Cardiac fibroblast (primary cell): ENCODE measurements around the gene ALKBH8.
A peak's percentile ranks its signal among the peaks of the same experiment; 100 is the strongest.
"Not testable (repeated sequence)": the region's sequence is repeated elsewhere in the genome, so short reads cannot be mapped to it uniquely, and the experiment has no call there.

Experiments used
- DNase-seq, 2 donors: peaks; one replicate each; pipeline versions ENCODE4 v3.0.0 to v3.0.0-alpha.2; 2010; ENCODE audit warnings: low read depth in 2 of 2
- H3K4me3 ChIP-seq, 2 donors: replicated peaks in 1 of 2; 1 replicate in 1 of 2; 2 replicates in 1 of 2; pipeline ENCODE4 v1.5.1; 2011; ENCODE audit warnings: low read depth in 2 of 2, low read length in 2 of 2, mild to moderate bottlenecking in 2 of 2, moderate library complexity in 1 of 2
- CTCF ChIP-seq: IDR thresholded peaks from one replicate; pipeline ENCODE4 v1.5.1; 2011; ENCODE audit warnings: low read depth, mild to moderate bottlenecking, low read length, inconsistent platforms

Gene ALKBH8

GRCh38 chr11:107590460-107591377, 25.2 kb upstream of the ALKBH8 start, which contains the start of gene ELMOD1:
Gene ELMOD1 (plus strand): TSS chr11:107591147. CDS start chr11:107618190, 27,043 bp downstream.
- H3K4me3 ChIP-seq, result peak within 1 kb of the TSS; percentile 64 to 67
- DNase-seq, result peak; percentile 17 to 34
- TF ChIP-seq CTCF, result peak; percentile 4

GRCh38 chr11:107587306-107587979, 21.9 kb upstream of the ALKBH8 start:
- TF ChIP-seq CTCF, result no peak
- no peak overlapping the region for H3K4me3 ChIP-seq
- peak; percentile 33 to 43 for DNase-seq

- no peak overlapping the region for H3K4me3 ChIP-seq
- DNase-seq, result peak in 1 of 2 donors; percentile 48
- TF ChIP-seq CTCF, result no peak
These were observed 18.2 kb upstream of the ALKBH8 start for GRCh38 chr11:107583629-107584195.

GRCh38 chr11:107581147-107581546, 15.6 kb upstream of the ALKBH8 start:
- DNase-seq, result no peak
- no peak overlapping the region for H3K4me3 ChIP-seq
- no peak for TF ChIP-seq CTCF

- not testable (repeated sequence) for DNase-seq, H3K4me3 ChIP-seq
These were observed 13.6 kb upstream of the ALKBH8 start for GRCh38 chr11:107579169-107579568.

GRCh38 chr11:107577346-107577711, 11.8 kb upstream of the ALKBH8 start:
- no peak overlapping the region for H3K4me3 ChIP-seq
- no peak for DNase-seq
- no peak for TF ChIP-seq CTCF
